H1 (cell line): Measurements from ENCODE around the gene SLC22A14.

ENCODE experiments used
- CEBPB ChIP-seq: IDR thresholded peaks from 2 replicates; pipeline ENCODE4 v1.6.1; 2012; ENCODE audit warnings: low read depth, low read length
- CTCF ChIP-seq, 3 experiments: IDR thresholded peaks; 1 replicate in 2 of 3; 2 replicates in 1 of 3; pipeline versions ENCODE4 v1.5.1 to v1.6.1; 2011; ENCODE audit warnings: low read length in 3 of 3, mild to moderate bottlenecking in 3 of 3, inconsistent platforms in 2 of 3, low read depth in 1 of 3, moderate library complexity in 1 of 3; ENCODE audit not compliant: insufficient read depth in 1 of 3; ENCODE audit errors: control extremely low read depth in 1 of 3
- EGR1 ChIP-seq: IDR thresholded peaks from 2 replicates; pipeline ENCODE4 v1.6.1; 2011; ENCODE audit warnings: low read depth, low read length, borderline replicate concordance
- NRF1 ChIP-seq: IDR thresholded peaks from 2 replicates; pipeline ENCODE4 v1.6.1; 2011; ENCODE audit warnings: mild to moderate bottlenecking, low read depth, low read length, improper control_type of control experiment
- POLR2A ChIP-seq, 2 experiments: IDR thresholded peaks; 1 replicate in 1 of 2; 2 replicates in 1 of 2; pipeline ENCODE4 v1.6.1; 2011; ENCODE audit warnings: low read depth in 2 of 2, low read length in 2 of 2, mild to moderate bottlenecking in 2 of 2; ENCODE audit errors: control extremely low read depth in 1 of 2
- SP1 ChIP-seq: IDR thresholded peaks from 2 replicates; pipeline ENCODE4 v1.6.1; 2011; ENCODE audit warnings: low read depth, low read length
- TAF1 ChIP-seq: IDR thresholded peaks from 2 replicates; pipeline ENCODE4 v1.6.1; 2011; ENCODE audit warnings: mild to moderate bottlenecking, low read depth, low read length

GRCh38 chr3:38232701-38233100, 49.4 kb upstream of the SLC22A14 start:
- TF ChIP-seq CTCF (IDR thresholded peaks at IDR 0.05; ENCODE audit: control extremely low read depth in 1 of 3, insufficient read depth in 1 of 3, low read depth in 1 of 3, low read length in 3 of 3), result no peak
- TF ChIP-seq EGR1, result no peak
- TF ChIP-seq CEBPB, result no peak
- no peak for TF ChIP-seq NRF1
- TF ChIP-seq POLR2A (IDR thresholded peaks at IDR 0.05; ENCODE audit: control extremely low read depth in 1 of 2, low read depth in 2 of 2, low read length in 2 of 2), result no peak
- no peak for TF ChIP-seq TAF1
- no peak for TF ChIP-seq SP1
